ENCODE data around the gene DGKB.

DNA sequence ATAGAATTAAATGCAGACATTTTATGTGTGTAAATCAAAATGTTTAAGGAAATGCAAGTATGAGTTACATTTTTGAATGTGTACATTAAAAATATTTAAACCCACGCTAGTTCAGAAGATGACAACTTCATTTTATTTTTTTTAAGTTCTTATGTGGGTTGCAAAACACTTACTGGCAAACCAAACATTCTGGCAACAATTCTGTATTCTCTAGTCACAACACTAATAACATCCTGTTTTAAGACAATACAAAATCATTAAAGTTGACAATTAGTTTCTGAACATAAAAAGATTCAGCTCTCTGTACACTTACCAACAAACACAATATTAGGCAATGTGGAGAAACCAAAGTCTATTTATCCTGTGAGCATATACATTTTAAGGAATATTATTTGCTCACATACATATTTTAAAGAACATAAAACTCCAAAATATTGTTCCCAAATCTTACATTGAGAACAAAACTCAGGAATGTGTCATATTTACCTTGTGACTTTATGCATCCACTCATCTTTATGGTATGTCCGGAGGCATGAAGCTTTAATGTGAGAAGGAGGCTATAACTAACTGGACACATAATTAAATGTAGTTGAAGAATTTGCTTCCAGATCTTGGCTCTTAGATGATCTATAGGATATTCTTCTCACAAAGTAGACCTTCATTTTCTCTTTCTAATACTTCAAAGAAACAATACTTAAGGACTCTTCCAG, 134.7 kb downstream of the DGKB start:
- TF ChIP-seq ZFP30 (CRISPR knock-in tag; IDR thresholded peaks at IDR 0.05) = no peak
- TF ChIP-seq, protein P1, sequence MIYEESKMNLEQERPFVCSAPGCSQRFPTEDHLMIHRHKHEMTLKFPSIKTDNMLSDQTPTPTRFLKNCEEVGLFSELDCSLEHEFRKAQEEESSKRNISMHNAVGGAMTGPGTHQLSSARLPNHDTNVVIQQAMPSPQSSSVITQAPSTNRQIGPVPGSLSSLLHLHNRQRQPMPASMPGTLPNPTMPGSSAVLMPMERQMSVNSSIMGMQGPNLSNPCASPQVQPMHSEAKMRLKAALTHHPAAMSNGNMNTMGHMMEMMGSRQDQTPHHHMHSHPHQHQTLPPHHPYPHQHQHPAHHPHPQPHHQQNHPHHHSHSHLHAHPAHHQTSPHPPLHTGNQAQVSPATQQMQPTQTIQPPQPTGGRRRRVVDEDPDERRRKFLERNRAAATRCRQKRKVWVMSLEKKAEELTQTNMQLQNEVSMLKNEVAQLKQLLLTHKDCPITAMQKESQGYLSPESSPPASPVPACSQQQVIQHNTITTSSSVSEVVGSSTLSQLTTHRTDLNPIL (CRISPR knock-in tag; IDR thresholded peaks at IDR 0.05; ENCODE audit: low read depth) = no peak
- TF ChIP-seq PATZ1 (CRISPR knock-in tag; IDR thresholded peaks at IDR 0.05; ENCODE audit: borderline replicate concordance) = no peak
- TF ChIP-seq, protein P2, sequence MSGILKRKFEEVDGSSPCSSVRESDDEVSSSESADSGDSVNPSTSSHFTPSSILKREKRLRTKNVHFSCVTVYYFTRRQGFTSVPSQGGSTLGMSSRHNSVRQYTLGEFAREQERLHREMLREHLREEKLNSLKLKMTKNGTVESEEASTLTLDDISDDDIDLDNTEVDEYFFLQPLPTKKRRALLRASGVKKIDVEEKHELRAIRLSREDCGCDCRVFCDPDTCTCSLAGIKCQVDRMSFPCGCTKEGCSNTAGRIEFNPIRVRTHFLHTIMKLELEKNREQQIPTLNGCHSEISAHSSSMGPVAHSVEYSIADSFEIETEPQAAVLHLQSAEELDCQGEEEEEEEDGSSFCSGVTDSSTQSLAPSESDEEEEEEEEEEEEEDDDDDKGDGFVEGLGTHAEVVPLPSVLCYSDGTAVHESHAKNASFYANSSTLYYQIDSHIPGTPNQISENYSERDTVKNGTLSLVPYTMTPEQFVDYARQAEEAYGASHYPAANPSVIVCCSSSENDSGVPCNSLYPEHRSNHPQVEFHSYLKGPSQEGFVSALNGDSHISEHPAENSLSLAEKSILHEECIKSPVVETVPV (CRISPR knock-in tag; IDR thresholded peaks at IDR 0.05) = no peak

All from SK-N-SH treated with all-trans-retinoic acid at 6 μM for 48 hours (cell line).